ENCODE data around the gene CSPG4.
"Not testable (repeated sequence)": the region's sequence is repeated elsewhere in the genome, so short reads cannot be mapped to it uniquely, and the experiment has no call there.

Gene CSPG4

GRCh38 chr15:75750261-75751050, 37.8 kb upstream of the CSPG4 start:
- ChIA-PET POLR2A (interaction anchor here (0.7 kb wide), 1 partner anchor 12 kb away, joined by 4 read pairs; no protein-coding TSS in a partner anchor), CTCF (interaction anchor here (1.2 kb wide), 1 partner anchor 51 kb away, joined by 4 read pairs; no protein-coding TSS in a partner anchor)
- DNase-seq (ENCODE audit: extremely low spot score): no peak
- TF ChIP-seq ZNF384 (IDR thresholded peaks at IDR 0.05) (no peak), L3MBTL2 (conservative IDR thresholded peaks at IDR 0.05) (no peak), SUZ12 (IDR thresholded peaks at IDR 0.05) (no peak), FOXM1 (IDR thresholded peaks at IDR 0.05; ENCODE audit: borderline replicate concordance) (no peak), TARDBP (IDR thresholded peaks at IDR 0.05) (no peak)

DNA sequence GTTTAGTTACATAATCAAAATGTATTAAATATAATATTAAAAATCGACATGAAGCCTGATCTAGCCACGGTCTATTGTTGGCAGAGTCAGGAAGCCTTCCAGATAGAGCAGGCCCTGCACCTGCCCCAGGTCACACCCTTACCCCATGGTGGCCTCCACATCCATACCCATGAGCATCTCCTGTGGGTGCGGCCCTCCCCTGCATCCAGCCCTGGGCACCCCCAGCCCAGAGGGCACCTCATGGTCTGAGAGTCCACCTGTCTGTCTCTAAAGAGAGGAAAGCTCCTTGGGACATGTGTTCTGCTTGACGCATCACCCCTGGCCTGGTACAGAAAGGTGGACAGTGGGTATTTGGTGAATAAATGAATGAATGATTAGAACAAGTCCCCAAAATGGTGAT, 37.2 kb upstream of the CSPG4 start:
- DNase-seq (ENCODE audit: extremely low spot score): no peak
- CTCF ChIA-PET: no interaction called here
- POLR2A ChIA-PET: no interaction called here
- TF ChIP-seq FOXK2 (IDR thresholded peaks at IDR 0.05): no peak
- TF ChIP-seq L3MBTL2 (conservative IDR thresholded peaks at IDR 0.05): no peak
- TF ChIP-seq FOXM1 (IDR thresholded peaks at IDR 0.05; ENCODE audit: borderline replicate concordance): no peak
- TF ChIP-seq LEF1 (IDR thresholded peaks at IDR 0.05; ENCODE audit: borderline replicate concordance): no peak

- DNase-seq (ENCODE audit: extremely low spot score); CTCF ChIA-PET; POLR2A ChIA-PET: not testable (repeated sequence)
Observed at GRCh38 chr15:75748882-75749281, 36.2 kb upstream of the CSPG4 start.

DNA sequence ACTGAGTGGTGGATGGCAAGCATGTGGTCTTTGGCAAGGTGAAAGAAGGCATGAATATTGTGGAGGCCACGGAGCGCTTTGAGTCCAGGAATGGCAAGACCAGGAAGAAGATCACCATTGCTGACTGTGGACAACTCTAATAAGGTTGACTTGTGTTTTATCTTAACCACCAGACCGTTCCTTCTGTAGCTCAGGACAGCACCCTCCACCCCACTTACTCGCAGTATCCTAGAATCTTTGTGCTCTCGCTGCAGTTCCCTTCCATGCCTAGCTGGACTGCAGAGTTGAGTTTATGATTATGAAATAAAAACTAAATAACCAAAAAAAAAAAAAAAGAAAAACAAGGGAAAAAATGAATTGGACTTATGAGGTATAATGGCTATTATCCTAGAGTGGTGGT, 34.5 kb upstream of the CSPG4 start:
- POLR2A ChIA-PET; DNase-seq (ENCODE audit: extremely low spot score): not testable (repeated sequence)
- CTCF ChIA-PET: interaction anchor here (1.1 kb wide), 1 partner anchor 79 kb away, joined by 3 read pairs; no protein-coding TSS in a partner anchor

DNA sequence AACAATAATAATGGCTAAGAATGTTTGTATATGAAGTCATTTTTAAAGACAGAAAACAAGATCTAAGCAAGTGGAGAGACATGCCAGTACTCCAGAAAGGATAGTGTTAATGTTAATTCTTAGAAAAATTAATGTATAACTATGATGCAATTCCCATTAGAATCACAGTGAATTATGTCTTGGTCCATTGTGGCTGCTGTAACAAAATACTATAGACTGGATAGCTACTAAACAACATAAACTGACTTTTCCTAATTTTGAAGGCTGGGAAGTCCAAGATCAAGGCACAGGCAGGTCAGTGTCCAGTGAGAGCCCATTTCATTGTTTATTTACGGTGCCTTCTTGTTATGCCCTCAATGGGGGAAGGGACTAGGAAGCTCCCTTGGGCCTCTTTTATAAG, 32.7 kb upstream of the CSPG4 start:
- DNase-seq (ENCODE audit: extremely low spot score): no peak
- no peak for TF ChIP-seq L3MBTL2 (conservative IDR thresholded peaks at IDR 0.05)
- no peak for TF ChIP-seq FOXA1 (IDR thresholded peaks at IDR 0.05)
- no peak for TF ChIP-seq BHLHE40 (IDR thresholded peaks at IDR 0.05; ENCODE audit: borderline replicate concordance)
- TF ChIP-seq PKNOX1 (IDR thresholded peaks at IDR 0.05): no peak
- TF ChIP-seq FOXM1 (IDR thresholded peaks at IDR 0.05; ENCODE audit: borderline replicate concordance): no peak
- CTCF ChIA-PET: no interaction called here
- POLR2A ChIA-PET: interaction anchor here (0.8 kb wide), 1 partner anchor 106 kb away, joined by 3 read pairs; the partner anchor contains the start of gene IMP3

DNA sequence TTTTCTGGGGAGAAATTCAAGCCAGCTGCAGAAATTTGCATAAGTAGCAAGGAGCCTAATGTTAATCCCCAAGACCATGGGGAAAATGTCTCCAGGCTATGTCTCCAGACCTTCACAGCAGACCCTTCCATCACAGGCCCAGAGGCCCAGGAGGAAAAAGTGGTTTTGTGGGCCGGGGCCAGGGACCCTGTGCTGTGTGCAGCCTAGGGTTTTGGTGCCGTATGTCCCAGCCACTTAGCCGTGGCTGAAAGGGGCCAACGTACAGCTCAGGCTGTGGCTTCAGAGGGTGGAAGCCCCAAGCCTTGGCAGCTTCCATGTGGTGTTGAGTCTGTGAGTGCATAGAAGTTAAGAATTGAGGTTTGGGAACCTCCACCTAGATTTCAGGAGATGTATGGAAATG, 29.7 kb upstream of the CSPG4 start:
- POLR2A ChIA-PET; DNase-seq (ENCODE audit: extremely low spot score); CTCF ChIA-PET: not testable (repeated sequence)

- DNase-seq (ENCODE audit: extremely low spot score): no peak
- TF ChIP-seq L3MBTL2 (conservative IDR thresholded peaks at IDR 0.05): no peak
- TF ChIP-seq BHLHE40 (IDR thresholded peaks at IDR 0.05; ENCODE audit: borderline replicate concordance): no peak
- no peak for TF ChIP-seq FOXM1 (IDR thresholded peaks at IDR 0.05; ENCODE audit: borderline replicate concordance)
- no peak for TF ChIP-seq ZNF384 (IDR thresholded peaks at IDR 0.05)
- no peak for TF ChIP-seq LEF1 (IDR thresholded peaks at IDR 0.05; ENCODE audit: borderline replicate concordance)
- no peak for TF ChIP-seq SP1 (IDR thresholded peaks at IDR 0.05)
- TF ChIP-seq FOXA1 (IDR thresholded peaks at IDR 0.05): no peak
- no peak for TF ChIP-seq FOXK2 (IDR thresholded peaks at IDR 0.05)
- no peak for TF ChIP-seq ARNT (IDR thresholded peaks at IDR 0.05)
- no peak for TF ChIP-seq NFRKB (IDR thresholded peaks at IDR 0.05)
- no peak for TF ChIP-seq TARDBP (IDR thresholded peaks at IDR 0.05)
- no peak for TF ChIP-seq CTBP1 (IDR thresholded peaks at IDR 0.05; ENCODE audit: borderline replicate concordance)
- no peak for TF ChIP-seq SUZ12 (IDR thresholded peaks at IDR 0.05)
- no peak for TF ChIP-seq ELF4 (IDR thresholded peaks at IDR 0.05)
- no peak for TF ChIP-seq PKNOX1 (IDR thresholded peaks at IDR 0.05)
- TF ChIP-seq HDGF (IDR thresholded peaks at IDR 0.05; ENCODE audit: borderline replicate concordance): no peak
- CTCF ChIA-PET: no interaction called here
- POLR2A ChIA-PET: interaction anchor here (1.8 to 1.9 kb wide), 2 partner anchors 62 to 284 kb away, joined by 4 to 5 read pairs; no protein-coding TSS in a partner anchor
Observed at GRCh38 chr15:75739791-75740190, 27.1 kb upstream of the CSPG4 start.

GRCh38 chr15:75738647-75739325, 26.1 kb upstream of the CSPG4 start:
- ChIA-PET POLR2A (interaction anchor here (0.7 to 2.0 kb wide), 14 partner anchors 12 to 285 kb away, joined by 3 to 7 read pairs (median 4); partner anchors contain the start of gene IMP3), CTCF (interaction anchor here (0.7 to 1.3 kb wide), 3 partner anchors 10 to 72 kb away, joined by 3 to 4 read pairs (median 3); no protein-coding TSS in a partner anchor)
- peak; percentile 99 for DNase-seq (ENCODE audit: extremely low spot score)
- TF ChIP-seq L3MBTL2 (conservative IDR thresholded peaks at IDR 0.05): peak; percentile 95
- no peak for TF ChIP-seq FOXM1 (IDR thresholded peaks at IDR 0.05; ENCODE audit: borderline replicate concordance)

Data from HEK293T (cell line).